SU-DHL-6 (cell line): ENCODE data around the gene C6orf132.

Experiments
- EZH2phosphoT487 ChIP-seq: fragments of 200-600 bp; sonication (generic), shearing (Covaris generic); conservative IDR thresholded peaks from 2 replicates; pipeline ENCODE4 v1.6.1; 2018; ENCODE audit warnings: mild to moderate bottlenecking, antibody characterized with exemption, low read length, moderate library complexity, mixed read lengths
- TF ChIP-seq, protein P1 (sequence below): fragments of 200-600 bp; sonication (generic); IDR thresholded peaks from one replicate; pipeline ENCODE4 v1.5.1; 2017; ENCODE audit warnings: antibody characterized with exemption, mild to moderate bottlenecking, low read length, moderate library complexity; ENCODE audit not compliant: insufficient read depth, poor library complexity, severe bottlenecking

DNA sequence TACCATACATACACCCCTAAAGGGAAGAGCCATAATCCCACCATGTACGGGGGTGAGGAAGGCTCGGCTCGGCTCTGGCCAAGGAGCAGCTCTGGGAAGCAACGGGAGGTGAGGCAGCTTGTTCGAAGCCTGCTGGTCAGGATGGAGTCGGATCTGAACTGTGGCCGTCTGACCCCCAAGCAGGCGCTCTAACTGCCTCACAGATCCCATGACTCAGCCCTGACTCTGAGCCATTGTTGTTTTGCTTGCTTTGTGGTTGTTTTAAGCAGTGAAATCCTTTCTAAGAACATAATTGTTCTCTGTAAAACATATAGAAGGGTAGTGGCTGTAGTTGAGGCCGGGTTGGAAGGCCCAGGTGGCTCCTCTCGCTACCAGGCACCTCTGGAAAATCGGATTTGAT lies 10.9 kb downstream of the C6orf132 start:
- TF ChIP-seq, protein P1, sequence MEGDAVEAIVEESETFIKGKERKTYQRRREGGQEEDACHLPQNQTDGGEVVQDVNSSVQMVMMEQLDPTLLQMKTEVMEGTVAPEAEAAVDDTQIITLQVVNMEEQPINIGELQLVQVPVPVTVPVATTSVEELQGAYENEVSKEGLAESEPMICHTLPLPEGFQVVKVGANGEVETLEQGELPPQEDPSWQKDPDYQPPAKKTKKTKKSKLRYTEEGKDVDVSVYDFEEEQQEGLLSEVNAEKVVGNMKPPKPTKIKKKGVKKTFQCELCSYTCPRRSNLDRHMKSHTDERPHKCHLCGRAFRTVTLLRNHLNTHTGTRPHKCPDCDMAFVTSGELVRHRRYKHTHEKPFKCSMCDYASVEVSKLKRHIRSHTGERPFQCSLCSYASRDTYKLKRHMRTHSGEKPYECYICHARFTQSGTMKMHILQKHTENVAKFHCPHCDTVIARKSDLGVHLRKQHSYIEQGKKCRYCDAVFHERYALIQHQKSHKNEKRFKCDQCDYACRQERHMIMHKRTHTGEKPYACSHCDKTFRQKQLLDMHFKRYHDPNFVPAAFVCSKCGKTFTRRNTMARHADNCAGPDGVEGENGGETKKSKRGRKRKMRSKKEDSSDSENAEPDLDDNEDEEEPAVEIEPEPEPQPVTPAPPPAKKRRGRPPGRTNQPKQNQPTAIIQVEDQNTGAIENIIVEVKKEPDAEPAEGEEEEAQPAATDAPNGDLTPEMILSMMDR = no peak
- no peak for TF ChIP-seq EZH2phosphoT487
